HG02885 (cell line): Measurements from ENCODE around the gene GJA1.

Experiments used
- ATAC-seq: cut with Tn5 transposase; IDR thresholded peaks from one replicate; pipeline ENCODE4 v1.9.1; 2021; ENCODE audit warnings: mild to moderate bottlenecking; ENCODE audit not compliant: unreplicated experiment, poor library complexity

GJA1 gene

DNA sequence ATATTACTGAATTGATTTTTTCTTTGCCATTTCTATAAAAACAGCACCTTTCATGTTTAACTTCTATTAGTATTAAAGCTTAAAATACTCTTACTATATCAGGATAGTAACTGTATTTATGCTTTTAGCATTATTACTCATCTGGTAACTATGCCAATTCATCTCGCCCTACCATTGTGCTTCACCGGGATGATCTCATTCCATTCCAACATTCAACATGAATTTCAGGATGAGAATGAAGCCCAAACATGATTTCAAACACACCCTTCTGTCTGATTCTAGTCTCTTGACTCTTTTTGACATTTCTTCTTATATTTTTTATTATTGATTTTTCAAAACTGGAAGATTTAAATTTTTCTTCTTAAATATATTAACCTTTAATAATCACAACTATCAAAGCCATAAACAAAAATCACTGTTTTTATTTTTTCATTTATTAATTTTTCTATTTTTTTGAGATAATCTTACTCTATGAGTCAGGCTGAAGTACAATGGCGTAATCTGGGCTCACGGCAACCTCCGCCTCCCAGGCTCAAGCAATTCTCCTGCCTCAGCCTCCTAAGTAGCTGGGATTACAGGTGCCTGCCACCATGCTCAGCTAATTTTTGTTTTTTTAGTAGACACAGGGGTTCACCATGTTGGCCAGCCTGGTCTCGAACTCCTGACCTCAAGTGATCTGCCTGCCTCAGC, 46.7 kb downstream of the GJA1 start:
- ATAC-seq = no peak

DNA sequence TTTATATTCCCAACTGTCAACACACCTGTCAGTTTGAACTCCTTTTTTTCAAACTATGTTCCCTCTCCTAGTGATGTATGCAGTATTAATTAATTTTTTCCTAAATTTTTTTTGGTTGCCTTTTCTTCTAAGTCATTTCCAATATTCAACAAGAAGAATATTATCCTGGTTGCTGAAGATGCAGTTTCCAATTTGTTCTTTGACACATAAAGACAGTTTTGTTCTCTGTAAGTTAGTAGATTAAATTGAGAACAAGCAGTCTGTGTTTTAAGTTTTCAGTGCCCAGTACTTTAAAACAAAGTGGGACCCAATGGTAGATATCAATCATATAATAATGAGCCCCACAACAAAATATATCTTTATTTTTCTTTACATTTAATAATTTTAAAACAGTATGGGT, 47.3 kb downstream of the GJA1 start:
- ATAC-seq = no peak

DNA sequence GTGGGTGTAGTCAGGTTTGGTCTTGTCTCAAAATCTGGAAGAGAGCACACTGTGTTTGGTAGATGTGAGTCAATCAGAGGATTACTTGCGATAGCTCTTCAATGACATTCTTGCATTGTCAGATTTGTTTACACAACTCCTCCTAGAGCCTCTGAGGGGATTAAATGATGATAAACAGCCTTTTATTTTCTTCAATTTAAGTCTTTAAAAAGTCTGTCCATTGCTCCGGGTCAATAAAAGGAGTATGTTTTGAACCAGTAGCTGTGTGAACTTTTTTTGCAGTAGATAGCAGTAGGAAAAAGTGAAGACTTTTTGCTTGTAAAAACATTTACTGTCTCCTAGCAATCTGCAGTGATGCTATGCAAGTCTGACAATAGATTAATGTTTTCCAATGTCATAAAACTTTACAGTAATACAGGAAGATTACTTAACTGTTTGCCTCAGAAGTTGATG, 49.9 kb downstream of the GJA1 start:
- ATAC-seq = no peak

DNA sequence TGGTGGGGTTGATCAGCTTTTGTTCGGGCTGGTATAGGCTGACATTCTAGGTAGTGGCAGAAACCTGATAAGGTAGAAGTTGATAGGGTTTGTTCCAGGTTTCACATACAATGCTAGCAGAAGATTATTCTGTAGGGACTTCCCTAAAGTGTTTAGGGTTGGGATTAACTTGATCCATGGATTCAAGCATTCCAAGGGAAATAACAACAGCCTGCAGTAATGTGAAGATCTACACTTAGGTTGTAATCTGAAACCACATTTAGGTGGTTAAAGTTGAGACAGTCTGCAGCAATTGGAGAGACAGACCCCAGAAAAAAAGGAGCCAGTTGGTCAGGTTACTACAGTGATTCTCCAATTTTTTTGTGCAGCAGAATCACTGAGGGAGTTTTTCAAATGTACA, 56.1 kb downstream of the GJA1 start:
- ATAC-seq = no peak

DNA sequence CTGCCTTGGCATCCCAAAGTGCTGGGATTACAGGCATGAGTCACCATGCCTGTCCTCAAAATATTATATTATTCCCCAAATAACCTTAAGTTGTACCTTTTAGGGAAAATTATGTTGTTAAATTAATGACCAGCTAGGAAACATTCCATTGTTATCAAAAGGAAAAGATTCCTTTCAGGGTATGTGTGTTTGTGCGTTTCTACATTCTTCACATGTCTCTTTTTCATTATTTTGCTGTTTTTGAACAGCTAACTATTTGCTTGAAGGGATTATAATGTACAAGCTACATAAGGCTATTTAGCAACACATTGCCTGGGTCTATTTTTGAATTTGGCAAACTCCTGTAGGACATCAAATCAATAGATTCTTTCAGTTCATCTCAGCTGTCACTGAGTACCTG, 57.1 kb downstream of the GJA1 start:
- ATAC-seq = no peak

DNA sequence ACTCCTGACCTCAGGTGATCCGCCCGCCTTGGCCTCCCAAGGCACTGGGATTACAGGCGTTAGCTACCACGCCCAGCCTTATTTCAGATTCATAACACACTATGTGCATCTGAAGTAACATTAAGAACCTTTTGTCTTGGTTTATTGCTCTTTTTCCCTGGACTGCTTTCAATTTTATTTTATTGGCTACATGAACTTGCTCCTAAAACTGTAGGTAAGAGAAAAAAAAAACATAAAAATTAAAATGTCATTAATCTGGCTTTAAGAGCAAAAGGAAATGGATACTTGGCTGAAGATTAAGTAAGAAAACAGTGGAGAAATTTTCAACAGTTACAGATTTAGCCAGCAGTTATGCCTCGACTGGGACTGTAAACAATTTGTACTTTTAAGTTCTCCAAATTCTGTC, 62.5 kb downstream of the GJA1 start:
- no peak for ATAC-seq

DNA sequence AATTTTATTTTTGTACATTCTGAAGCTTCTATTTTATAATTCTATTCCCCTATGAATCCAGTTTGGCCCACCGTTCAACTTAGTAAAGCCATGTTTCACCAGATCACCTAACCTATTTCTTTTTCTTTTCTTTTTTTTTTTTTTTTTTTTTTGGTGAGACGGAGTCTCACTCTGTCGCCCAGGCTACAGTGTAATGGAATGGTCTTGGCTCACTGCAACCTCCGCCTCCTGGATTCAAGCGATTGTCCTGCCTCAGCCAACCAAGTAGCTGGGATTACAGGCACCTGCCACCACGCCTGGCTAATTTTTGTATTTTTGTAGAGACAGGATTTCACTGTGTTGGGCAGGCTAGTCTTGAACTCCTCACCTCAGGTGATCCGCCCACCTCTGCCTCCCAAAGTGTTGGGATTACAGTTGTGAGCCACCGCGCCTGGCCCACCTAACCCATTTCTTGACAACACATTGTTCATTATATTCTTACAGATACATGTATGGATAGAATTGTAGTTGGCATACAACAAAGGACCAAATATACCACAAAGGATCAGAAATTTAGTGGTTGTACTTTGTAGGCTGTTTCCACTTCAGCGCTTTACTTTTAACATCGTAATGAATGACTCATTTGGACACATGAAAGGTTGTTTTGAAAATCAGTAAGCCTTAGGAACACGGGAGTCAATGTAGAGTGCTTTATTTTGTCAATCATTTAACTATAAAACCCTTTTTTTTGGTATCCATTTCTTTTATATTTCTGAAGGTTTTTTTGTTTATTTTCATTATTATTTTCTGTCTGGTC, 63.2 kb downstream of the GJA1 start:
- ATAC-seq = no peak
